Right ventricle myocardium superior (tissue), 1 donor: ENCODE results near the gene FRMPD4. TPM values are rescaled to one million over a fixed set of nuclear protein-coding genes. Genes with fewer than 3 reads are reported as not detected.

Source experiments
- ATAC-seq: fragments of 200-7000 bp; cut with Tn5 transposase; one replicate; pipeline ENCODE4 v1.9.1; 2020; ENCODE audit warnings: mild to moderate bottlenecking; ENCODE audit not compliant: poor library complexity
- DNase-seq: peaks from one replicate; pipeline ENCODE4 v3.0.0-alpha.2; 2020
- intact Hi-C: fragments of 100-400 bp; cut with DNase I; formaldehyde crosslinking; loops from one replicate; pipeline ENCODE4 v1.11.2; 2022
- total RNA-seq: library from RNA; stranded (reverse); fragmentation: NEBNext Ultra II Directional; extraction: Animal tissue kit (Norgen Biotek cat#: 25700); gene quantifications from one replicate; pipeline ENCODE4 v1.2.1, GENCODE V29; 2021
- donor health status: DM: no; HTN: yes; CAD: no; lungs with severe emphysema.

The FRMPD4 gene
- total RNA-seq, 1 donor from 2014 or later: 1.3 TPM

GRCh38 chrX:12401252-12401651 lies 263.0 kb downstream of the FRMPD4 start:
- intact Hi-C loops: no loop called here
- DNase-seq (no peak), ATAC-seq (peak; percentile 71)

GRCh38 chrX:12403474-12404082 lies 265.3 kb downstream of the FRMPD4 start:
- ATAC-seq (no peak), DNase-seq (no peak)
- intact Hi-C loops: no loop called here

- no peak for DNase-seq
- no peak for ATAC-seq
- intact Hi-C loops: no loop called here
Measured at GRCh38 chrX:12405306-12405705, 267.0 kb downstream of the FRMPD4 start.

- no peak for DNase-seq
- ATAC-seq: no peak
- intact Hi-C loops: no loop called here
Measured at GRCh38 chrX:12410523-12410922, 272.2 kb downstream of the FRMPD4 start.

GRCh38 chrX:12411831-12412230 lies 273.6 kb downstream of the FRMPD4 start:
- ATAC-seq: no peak

GRCh38 chrX:12412561-12412960 lies 274.3 kb downstream of the FRMPD4 start:
- DNase-seq: no peak
- ATAC-seq: no peak
- intact Hi-C loops: no loop called here

More at GRCh38 chrX:12411831-12412230, 273.6 kb downstream of the FRMPD4 start:
- no peak for DNase-seq
- intact Hi-C loops: no loop called here

GRCh38 chrX:12419591-12419990 lies 281.3 kb downstream of the FRMPD4 start:
- ATAC-seq: no peak
- intact Hi-C loops: no loop called here
- DNase-seq: no peak

- DNase-seq (no peak), ATAC-seq (no peak)
- intact Hi-C loops: no loop called here
Measured at GRCh38 chrX:12421918-12422317, 283.6 kb downstream of the FRMPD4 start.

GRCh38 chrX:12423346-12423745 lies 285.1 kb downstream of the FRMPD4 start:
- DNase-seq: no peak
- intact Hi-C loops: no loop called here
- no peak for ATAC-seq

GRCh38 chrX:12425496-12425895 lies 287.2 kb downstream of the FRMPD4 start:
- intact Hi-C loops: no loop called here
- ATAC-seq (no peak), DNase-seq (no peak)

GRCh38 chrX:12426420-12426819 lies 288.1 kb downstream of the FRMPD4 start:
- ATAC-seq (no peak), DNase-seq (no peak)
- intact Hi-C loops: no loop called here

- ATAC-seq: no peak
- DNase-seq: no peak
- intact Hi-C loops: no loop called here
Measured at GRCh38 chrX:12434493-12434892, 296.2 kb downstream of the FRMPD4 start.

GRCh38 chrX:12439416-12439815 lies 301.1 kb downstream of the FRMPD4 start:
- intact Hi-C loops: no loop called here
- no peak for DNase-seq
- ATAC-seq: no peak

- intact Hi-C loops: no loop called here
- ATAC-seq (no peak), DNase-seq (no peak)
Measured at GRCh38 chrX:12440246-12440645, 302.0 kb downstream of the FRMPD4 start.

GRCh38 chrX:12441381-12442128 lies 303.3 kb downstream of the FRMPD4 start:
- DNase-seq (no peak), ATAC-seq (no peak)
- intact Hi-C loops: no loop called here

GRCh38 chrX:12443534-12444098 lies 305.3 kb downstream of the FRMPD4 start:
- no peak for ATAC-seq
- DNase-seq: no peak
- intact Hi-C loops: no loop called here

GRCh38 chrX:12446342-12447075 lies 308.2 kb downstream of the FRMPD4 start:
- no peak for DNase-seq
- no peak for ATAC-seq
- intact Hi-C loops: no loop called here

GRCh38 chrX:12447448-12448064 lies 309.3 kb downstream of the FRMPD4 start:
- no peak for ATAC-seq
- intact Hi-C loops: no loop called here
- DNase-seq: no peak

GRCh38 chrX:12452268-12452667 lies 314.0 kb downstream of the FRMPD4 start:
- ATAC-seq: no peak
- intact Hi-C loops: no loop called here

More at GRCh38 chrX:12452268-12452667, 314.0 kb downstream of the FRMPD4 start:
- DNase-seq: no peak
